Astrocyte (in vitro differentiated cells and primary cell): ENCODE results near the gene LAMTOR5. TPM values are rescaled to one million over a fixed set of nuclear protein-coding genes. Genes with fewer than 3 reads are reported as not detected.

ENCODE experiments used
- DNase-seq: peaks from one replicate; pipeline ENCODE4 v3.0.0-alpha.2; 2010; ENCODE audit warnings: low read depth
- FAIRE-seq: peaks from 2 replicates; lab custom pipeline; 2011; peaks lifted over from hg19 to GRCh38; lab: Jason Lieb, UNC
- H2AFZ ChIP-seq: 2 replicates; pipeline ENCODE4 v1.6.0; 2012; ENCODE audit warnings: low read depth, low read length, inconsistent platforms
- H3K27ac ChIP-seq: 2 replicates; pipeline ENCODE4 v1.5.1; 2011; ENCODE audit warnings: low read depth, low read length, inconsistent platforms
- H3K27me3 ChIP-seq: 2 replicates; pipeline ENCODE4 v1.6.0; 2011; ENCODE audit warnings: low read length, inconsistent platforms; ENCODE audit not compliant: insufficient read depth
- H3K36me3 ChIP-seq: 2 replicates; pipeline ENCODE4 v1.5.1; 2011; ENCODE audit warnings: low read length, inconsistent platforms; ENCODE audit not compliant: insufficient read depth
- H3K4me1 ChIP-seq: 2 replicates; pipeline ENCODE4 v1.5.1; 2011; ENCODE audit warnings: low read length, inconsistent platforms; ENCODE audit not compliant: insufficient read depth
- H3K4me2 ChIP-seq: 2 replicates; pipeline ENCODE4 v1.6.0; 2012; ENCODE audit warnings: low read length, inconsistent platforms
- H3K4me3 ChIP-seq: 2 replicates; pipeline ENCODE4 v1.5.1; 2011; ENCODE audit warnings: low read depth, mild to moderate bottlenecking, low read length, inconsistent platforms; ENCODE audit not compliant: insufficient read depth
- H3K79me2 ChIP-seq: 2 replicates; pipeline ENCODE4 v1.6.0; 2012; ENCODE audit warnings: mild to moderate bottlenecking, low read length, inconsistent platforms; ENCODE audit not compliant: insufficient read depth
- H3K9ac ChIP-seq: 2 replicates; pipeline ENCODE4 v1.6.0; 2012; ENCODE audit warnings: mild to moderate bottlenecking, low read length, inconsistent platforms
- H3K9me3 ChIP-seq: 2 replicates; pipeline ENCODE4 v1.5.1; 2012; ENCODE audit warnings: low read depth, mild to moderate bottlenecking, low read length, inconsistent platforms; ENCODE audit not compliant: insufficient read depth
- H4K20me1 ChIP-seq: 2 replicates; pipeline ENCODE4 v1.6.0; 2012; ENCODE audit warnings: low read length, inconsistent platforms; ENCODE audit not compliant: insufficient read depth
- H3K27ac Mint-ChIP-seq: one replicate; pipeline ENCODE4 v1.8.0; 2021; ENCODE audit warnings: mild to moderate bottlenecking, mixed read lengths; ENCODE audit not compliant: unreplicated experiment
- H3K27me3 Mint-ChIP-seq: one replicate; pipeline ENCODE4 v1.8.0; 2021; ENCODE audit warnings: low read depth, mixed read lengths; ENCODE audit not compliant: unreplicated experiment
- H3K36me3 Mint-ChIP-seq: one replicate; pipeline ENCODE4 v1.8.0; 2021; ENCODE audit warnings: low read depth, mixed read lengths; ENCODE audit not compliant: unreplicated experiment
- H3K4me1 Mint-ChIP-seq: one replicate; pipeline ENCODE4 v1.8.0; 2021; ENCODE audit warnings: low read depth, mixed read lengths; ENCODE audit not compliant: unreplicated experiment
- H3K4me3 Mint-ChIP-seq: one replicate; pipeline ENCODE4 v1.8.0; 2021; ENCODE audit warnings: mild to moderate bottlenecking, moderate library complexity, mixed read lengths; ENCODE audit not compliant: unreplicated experiment
- H3K9me3 Mint-ChIP-seq: one replicate; pipeline ENCODE4 v1.8.0; 2021; ENCODE audit warnings: mild to moderate bottlenecking, mixed read lengths; ENCODE audit not compliant: unreplicated experiment
- CTCF ChIP-seq: IDR thresholded peaks from 2 replicates; pipeline ENCODE4 v1.5.1; 2011; ENCODE audit warnings: low read depth, mild to moderate bottlenecking, inconsistent platforms, low read length, moderate library complexity; ENCODE audit not compliant: insufficient read depth
- EZH2 ChIP-seq: IDR thresholded peaks from 2 replicates; pipeline ENCODE4 v1.6.1; 2012; ENCODE audit warnings: mild to moderate bottlenecking, low read length, inconsistent platforms; ENCODE audit not compliant: insufficient read depth
- total RNA-seq: library from RNA; stranded (reverse); gene quantifications from 2 replicates; pipeline ENCODE4 v1.2.1, GENCODE V29; 2021

LAMTOR5 gene
- total RNA-seq, 1 donor from 2014 or later, result 126 TPM

GRCh38 chr1:110384581-110385321 is 22.7 kb downstream of the LAMTOR5 start:
- DNase-seq (no peak), FAIRE-seq (no peak)
- no peak overlapping the region for H3K9ac ChIP-seq
- no peaks in the 10 kb centered on the region for H4K20me1 ChIP-seq
- Mint-ChIP-seq H3K4me1 (peaks cover 5% of the 10 kb centered on the region), H3K27me3 (no peaks in the 10 kb centered on the region), H3K27ac (no peak overlapping the region), H3K4me3 (no peak overlapping the region), H3K9me3 (no peaks in the 10 kb centered on the region), H3K36me3 (peaks cover 5% of the 10 kb centered on the region)
- no peaks in the 10 kb centered on the region for H3K27me3 ChIP-seq
- H2AFZ ChIP-seq, result no peak overlapping the region
- H3K36me3 ChIP-seq, result peaks cover 2% of the 10 kb centered on the region
- H3K4me3 ChIP-seq, result no peak overlapping the region
- H3K79me2 ChIP-seq, result peaks cover 3% of the 10 kb centered on the region
- TF ChIP-seq EZH2 (no peak), CTCF (no peak)
- H3K9me3 ChIP-seq, result no peaks in the 10 kb centered on the region
- H3K4me2 ChIP-seq, result no peak overlapping the region
- H3K27ac ChIP-seq, result no peak overlapping the region
- no peaks in the 10 kb centered on the region for H3K4me1 ChIP-seq

GRCh38 chr1:110383251-110383990 is 24.1 kb downstream of the LAMTOR5 start:
- Histone ChIP-seq H3K9ac (no peak overlapping the region), H2AFZ (no peak overlapping the region), H3K79me2 (no peaks in the 10 kb centered on the region), H3K9me3 (no peaks in the 10 kb centered on the region), H3K4me2 (no peak overlapping the region), H3K27me3 (no peaks in the 10 kb centered on the region), H3K4me1 (no peaks in the 10 kb centered on the region), H4K20me1 (no peaks in the 10 kb centered on the region), H3K4me3 (no peak overlapping the region), H3K36me3 (peaks cover 8% of the 10 kb centered on the region), H3K27ac (no peak overlapping the region)
- DNase-seq (no peak), FAIRE-seq (no peak)
- H3K4me1 Mint-ChIP-seq, result peaks cover 5% of the 10 kb centered on the region
- H3K36me3 Mint-ChIP-seq, result peaks cover 6% of the 10 kb centered on the region
- no peaks in the 10 kb centered on the region for H3K9me3 Mint-ChIP-seq
- no peaks in the 10 kb centered on the region for H3K27me3 Mint-ChIP-seq
- TF ChIP-seq EZH2 (no peak), CTCF (no peak)
- H3K4me3 Mint-ChIP-seq, result peak overlapping the region; percentile 47
- H3K27ac Mint-ChIP-seq, result no peak overlapping the region
